HG03066 (cell line): ENCODE results near the gene MOAP1.
A peak's percentile ranks its signal among the peaks of the same experiment; 100 is the strongest.
"Not testable (repeated sequence)": the region's sequence is repeated elsewhere in the genome, so short reads cannot be mapped to it uniquely, and the experiment has no call there.

Experiments used
- ATAC-seq: cut with Tn5 transposase; IDR thresholded peaks from one replicate; pipeline ENCODE4 v1.9.1; 2021; ENCODE audit warnings: low read depth; ENCODE audit not compliant: unreplicated experiment

Gene MOAP1, protein sequence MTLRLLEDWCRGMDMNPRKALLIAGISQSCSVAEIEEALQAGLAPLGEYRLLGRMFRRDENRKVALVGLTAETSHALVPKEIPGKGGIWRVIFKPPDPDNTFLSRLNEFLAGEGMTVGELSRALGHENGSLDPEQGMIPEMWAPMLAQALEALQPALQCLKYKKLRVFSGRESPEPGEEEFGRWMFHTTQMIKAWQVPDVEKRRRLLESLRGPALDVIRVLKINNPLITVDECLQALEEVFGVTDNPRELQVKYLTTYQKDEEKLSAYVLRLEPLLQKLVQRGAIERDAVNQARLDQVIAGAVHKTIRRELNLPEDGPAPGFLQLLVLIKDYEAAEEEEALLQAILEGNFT

DNA sequence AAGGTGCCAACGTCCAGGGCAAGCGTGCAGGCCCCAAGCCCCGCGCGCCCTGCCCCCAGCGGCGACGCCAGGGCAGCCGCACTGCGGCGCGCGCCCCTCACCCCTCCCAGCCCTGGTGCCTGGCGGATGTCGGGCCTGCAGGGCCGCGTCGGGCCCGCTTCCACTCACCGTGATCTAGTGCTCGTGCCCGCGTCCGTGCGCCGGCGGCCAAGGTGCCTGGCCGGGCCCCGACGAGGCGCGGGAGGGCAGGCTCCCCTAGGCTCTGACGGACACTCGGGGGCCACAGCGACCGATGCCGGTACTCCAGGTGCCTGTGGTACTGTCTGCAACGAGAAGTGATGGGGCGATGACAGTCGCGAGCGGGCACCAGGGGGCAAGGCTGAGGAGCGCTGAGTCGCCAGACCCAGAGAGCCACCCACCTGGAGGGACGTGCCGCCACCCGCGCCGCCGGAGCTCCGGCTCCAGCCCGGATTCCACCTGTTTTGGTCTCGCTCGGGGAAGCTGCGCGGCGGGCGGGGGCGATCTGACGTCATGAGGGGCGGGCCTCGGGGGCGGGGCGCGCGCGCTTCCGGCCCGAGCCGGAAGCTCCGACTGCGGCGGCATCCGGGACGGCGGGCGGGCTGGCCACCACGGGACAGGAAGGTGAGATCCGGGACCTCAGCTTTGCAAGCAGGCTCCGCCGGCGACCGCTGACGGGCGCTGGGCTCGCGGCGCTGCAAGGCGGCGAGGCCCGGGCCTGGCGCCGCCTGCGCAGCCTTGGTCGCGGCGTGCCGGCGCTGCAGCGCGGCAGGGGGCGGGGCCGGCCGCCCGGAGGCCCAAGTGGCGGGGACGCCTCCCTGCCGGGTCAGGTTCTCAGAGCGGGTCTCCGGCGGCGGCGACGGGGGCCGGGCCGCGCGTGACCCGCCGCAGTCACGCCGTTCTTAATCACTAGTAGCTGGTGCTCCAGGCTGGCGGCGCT is at the start of gene MOAP1, which contains the start of gene LYSET:
Gene MOAP1 (minus strand): TSS at position 507 of the 958 bp plus-strand sequence. CDS start 655 bp downstream, outside the sequence.
Gene LYSET (plus strand): TSS at position 927 of the 958 bp plus-strand sequence. CDS start 89 bp downstream, outside the sequence.
- peak; percentile 85 for ATAC-seq

DNA sequence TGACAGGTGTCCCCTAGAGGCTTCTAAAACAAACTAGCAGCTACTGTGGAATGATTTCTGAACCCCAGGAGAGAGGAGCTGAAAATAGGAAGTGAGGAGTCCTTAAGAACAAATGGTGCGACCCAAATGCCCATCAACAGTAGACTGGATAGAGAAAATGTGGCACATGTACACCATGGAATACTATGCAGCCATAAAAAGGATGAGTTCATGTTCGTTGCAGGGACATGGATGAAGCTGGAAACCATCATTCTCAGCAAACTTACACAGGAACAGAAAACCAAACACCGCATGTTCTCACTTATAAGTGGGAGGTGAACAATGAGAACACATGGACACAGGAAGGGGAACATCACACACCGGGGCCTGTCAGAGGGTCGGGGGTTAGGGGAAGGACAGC is 48.4 kb upstream of the MOAP1 start:
- not testable (repeated sequence) for ATAC-seq

DNA sequence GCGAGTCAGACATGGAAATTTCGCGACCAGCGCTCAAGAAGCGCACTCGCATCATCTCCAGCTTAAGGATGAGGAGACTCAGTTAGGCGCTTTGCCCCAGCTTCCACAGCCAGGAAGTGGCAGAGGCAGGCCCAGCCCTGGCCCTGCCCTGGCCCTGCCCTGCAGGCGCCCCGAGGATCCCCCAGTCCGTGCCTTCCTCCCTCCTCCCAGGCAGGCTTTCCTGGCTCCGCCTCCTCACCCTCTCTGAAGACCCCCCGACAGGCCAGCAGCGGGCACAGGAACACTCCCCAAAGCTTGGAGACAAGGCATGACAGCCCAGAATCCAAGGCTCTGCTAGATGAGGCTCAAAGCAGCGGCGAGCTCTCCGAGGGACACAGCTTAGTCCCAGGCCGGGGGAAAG is 47.5 kb upstream of the MOAP1 start:
- no peak for ATAC-seq

DNA sequence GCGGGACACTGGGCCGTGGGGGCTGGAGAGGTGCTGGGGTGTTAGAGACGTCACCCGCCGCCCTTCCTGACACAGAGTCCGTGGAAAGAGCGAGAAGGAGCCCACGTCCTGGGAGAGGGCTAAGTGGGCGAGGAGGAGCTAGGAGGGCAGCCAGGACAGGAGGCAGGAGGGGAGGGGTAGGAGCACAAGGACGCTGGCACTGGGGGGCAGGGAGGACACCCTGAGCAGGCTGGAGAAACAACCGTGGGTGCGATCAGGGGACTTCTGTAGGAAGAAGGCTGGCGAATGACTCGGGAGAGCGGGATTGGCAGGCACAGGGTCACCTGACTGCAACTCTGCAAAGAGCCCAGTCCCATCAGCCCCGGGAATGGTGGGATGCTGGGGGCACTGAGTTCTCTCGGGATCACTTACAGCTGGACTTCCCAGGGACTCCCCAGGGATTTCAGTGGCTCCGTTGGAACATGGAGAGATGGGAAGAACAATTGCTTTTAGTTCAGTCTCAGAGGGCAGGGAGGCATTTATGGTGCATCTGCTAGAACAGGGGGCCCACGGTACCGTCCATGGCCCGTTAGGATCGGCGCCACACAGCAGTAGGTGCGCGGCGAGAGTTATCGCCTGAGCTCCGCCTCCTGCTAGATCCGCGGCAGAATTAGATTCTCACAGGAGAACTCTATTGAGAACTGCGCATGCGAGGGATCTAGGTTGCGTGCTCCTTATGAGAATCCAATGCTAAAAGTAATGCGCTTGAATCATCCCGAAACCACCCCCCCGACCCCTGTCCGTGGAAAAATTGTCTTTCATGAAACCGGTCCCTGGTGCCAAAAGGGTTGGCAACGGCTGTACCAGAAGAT is 46.7 kb upstream of the MOAP1 start:
- ATAC-seq = no peak

DNA sequence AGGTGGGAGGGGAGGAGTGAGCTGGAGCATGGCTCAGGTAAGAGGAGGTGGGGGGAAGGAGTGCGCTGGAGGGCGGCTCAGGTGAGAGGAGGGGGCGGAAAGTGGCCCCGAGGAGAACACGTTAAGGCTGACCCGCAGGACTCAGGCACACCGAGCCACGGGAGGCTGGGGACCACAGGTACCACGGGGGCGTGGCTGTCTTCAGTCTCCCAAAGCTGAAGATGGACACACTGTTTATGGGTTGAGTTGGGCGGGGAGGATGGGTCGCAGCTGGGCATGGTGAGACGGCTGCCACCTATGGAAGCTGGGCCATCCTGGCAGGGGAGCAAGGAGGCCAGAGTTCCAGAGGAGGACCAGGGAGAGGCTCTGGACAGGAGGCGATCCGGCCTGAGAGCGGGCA is 45.8 kb upstream of the MOAP1 start:
- ATAC-seq = no peak

DNA sequence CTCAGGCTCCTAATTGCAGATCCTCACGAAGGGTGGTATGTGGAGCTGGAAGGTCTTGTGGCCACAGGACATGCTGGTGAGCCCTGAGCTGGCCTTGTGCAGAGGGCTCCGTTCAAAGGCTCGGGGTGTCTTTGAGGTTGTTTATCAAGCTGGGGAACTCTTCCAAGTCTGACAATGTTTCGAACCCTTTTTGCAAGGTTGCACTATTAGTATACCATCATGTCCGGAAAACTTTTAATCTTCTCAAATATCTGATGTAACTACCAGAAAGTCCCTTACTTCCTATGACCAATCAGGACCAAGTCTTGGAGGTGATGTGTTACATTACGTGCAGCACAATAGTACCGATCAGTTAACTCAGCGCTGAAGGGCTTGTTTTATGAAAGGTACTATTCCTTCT is 43.9 kb upstream of the MOAP1 start:
- ATAC-seq = no peak

DNA sequence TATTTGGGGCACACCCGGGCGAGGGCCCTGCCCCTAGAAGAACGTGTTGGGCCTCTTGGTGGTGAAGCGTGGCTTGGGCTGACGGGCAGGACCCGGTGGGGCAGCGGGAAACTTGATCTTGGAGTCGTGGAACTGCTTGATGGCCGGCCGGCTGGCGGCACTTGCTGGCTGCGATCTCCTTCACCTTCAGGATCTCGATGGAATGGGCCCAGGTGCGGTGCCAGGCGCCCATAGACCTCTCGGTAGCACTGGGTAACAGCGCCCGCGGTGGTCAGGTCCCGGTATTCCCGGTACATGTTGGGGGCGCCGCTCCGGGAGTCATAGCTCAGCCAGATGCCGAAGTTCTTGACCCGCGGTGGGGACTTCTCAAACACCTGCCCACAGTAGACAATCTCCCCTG is 38.9 kb upstream of the MOAP1 start:
- no peak for ATAC-seq

DNA sequence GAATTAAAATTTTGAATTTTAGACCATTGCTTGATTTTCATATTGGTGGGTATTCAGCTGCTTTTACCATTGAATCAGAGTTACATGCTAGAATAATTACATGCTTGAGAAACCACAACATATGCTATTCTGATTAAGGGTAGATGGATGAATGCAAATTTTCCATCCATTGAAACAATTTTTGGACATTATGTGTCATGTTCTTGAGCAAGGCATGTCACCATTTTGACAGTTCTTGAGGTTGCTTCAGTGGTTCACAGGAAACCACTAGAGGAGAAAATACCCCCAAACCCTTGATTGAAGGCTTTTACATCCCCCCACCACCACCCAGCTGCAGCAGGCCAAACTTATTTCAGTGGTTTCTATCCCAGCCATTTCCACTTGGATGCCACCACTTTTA is 35.8 kb upstream of the MOAP1 start:
- ATAC-seq = no peak

DNA sequence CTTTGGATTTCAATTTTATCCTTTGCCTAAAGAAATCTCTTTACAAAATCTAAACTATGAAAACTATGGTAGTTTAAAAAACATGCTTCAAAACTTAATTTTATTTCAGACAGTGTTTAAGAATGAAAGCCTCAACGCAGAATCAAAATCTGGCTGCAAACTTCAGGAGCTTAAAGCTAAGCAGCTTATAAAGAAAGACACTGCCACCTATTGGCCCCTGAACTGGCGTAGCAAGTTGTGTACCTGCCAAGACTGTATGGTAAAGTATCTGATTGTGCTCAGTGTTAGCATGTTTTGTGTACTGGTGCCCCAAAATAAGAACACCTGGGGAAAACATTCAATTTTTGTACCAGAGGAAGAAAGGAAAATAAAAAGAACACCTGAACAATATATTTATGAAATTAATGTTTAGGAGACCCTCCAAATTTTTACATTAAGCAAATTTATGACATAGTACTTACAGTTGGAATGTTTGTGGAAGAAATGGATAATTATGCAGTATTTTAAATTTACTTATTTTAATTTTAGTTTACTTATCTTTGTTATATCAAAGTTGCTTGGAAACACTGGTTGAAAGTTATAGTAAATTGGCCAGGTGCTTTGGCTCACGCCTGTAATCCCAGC is 34.5 kb upstream of the MOAP1 start:
- ATAC-seq = peak; percentile 82

DNA sequence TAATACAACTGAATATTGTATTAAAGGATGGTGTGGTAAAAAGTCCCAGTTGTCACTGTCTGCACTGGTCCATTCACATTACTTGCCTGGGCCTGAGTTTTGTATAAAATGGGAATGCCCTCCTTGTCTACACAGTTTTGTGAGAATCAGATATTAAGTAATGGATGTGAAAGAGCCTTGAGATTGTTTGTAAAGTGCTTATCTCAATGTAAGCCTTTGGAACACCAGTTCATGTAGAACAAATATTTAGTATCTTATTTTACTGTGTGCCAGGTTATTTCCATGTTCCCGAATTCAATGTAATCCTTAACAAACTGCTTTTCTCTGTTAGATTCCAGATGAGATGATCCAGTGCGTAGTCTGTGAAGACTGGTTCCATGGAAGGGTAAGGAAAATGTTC is 29.9 kb upstream of the MOAP1 start:
- ATAC-seq = no peak

DNA sequence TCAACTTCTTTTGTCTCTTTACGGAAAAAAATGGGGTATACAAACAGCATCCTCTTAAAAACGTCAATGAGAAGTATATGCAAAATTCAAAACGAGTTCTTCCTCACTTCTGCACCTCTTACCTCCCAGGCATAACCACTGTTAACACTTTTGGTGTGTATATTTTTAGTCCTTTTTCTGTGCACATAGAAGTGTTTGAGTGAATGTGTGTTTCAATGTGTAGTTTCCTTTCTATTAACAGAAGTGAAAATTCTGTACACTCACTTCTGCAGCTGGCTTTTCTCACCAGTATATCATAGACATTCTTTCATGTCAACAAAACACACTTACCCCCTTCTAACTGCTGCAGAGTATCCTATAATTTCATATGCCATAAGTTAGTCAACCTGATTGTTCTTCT is 27.7 kb upstream of the MOAP1 start:
- peak; percentile 83 for ATAC-seq

DNA sequence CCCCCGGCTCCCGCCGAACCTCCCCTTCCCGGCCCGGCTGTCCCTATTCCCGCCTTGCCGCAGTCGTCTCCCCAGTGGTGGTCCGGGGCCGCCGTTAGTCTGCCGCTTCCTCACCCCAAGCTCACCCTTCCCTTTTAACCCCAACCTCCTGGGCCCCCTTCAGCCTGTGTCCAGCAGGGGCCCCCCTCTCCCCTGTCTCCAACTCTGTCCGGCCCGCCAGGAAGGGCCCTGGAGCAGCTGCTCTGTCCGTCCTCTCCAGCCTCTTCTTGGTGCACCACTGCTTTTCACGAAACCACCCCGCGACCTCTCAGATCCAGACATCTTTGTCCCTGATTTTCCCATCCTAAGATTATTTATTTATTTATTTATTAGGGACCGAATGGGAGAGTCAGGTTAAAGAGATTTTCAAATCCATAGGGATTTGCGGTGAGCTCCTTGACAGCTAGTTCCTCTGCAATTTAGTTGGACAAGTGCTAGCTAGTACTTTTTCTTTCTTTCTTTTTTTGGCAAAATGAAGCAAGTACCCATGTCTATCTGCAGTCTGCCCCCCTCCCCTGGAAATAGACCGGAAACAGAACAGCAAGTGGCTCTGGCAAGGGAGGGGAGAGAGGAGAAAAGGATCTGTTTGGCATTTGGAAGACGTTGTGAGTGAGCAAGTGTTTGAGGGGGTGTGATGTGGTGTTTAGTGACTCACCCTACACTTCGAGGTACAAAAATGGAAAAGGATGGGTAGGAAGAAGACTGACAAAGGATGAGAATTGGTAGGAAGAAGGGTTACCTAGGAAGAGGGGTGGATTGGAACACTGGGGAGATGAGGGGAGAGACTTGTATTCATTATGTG is 23.0 kb upstream of the MOAP1 start:
- ATAC-seq = peak; percentile 38

DNA sequence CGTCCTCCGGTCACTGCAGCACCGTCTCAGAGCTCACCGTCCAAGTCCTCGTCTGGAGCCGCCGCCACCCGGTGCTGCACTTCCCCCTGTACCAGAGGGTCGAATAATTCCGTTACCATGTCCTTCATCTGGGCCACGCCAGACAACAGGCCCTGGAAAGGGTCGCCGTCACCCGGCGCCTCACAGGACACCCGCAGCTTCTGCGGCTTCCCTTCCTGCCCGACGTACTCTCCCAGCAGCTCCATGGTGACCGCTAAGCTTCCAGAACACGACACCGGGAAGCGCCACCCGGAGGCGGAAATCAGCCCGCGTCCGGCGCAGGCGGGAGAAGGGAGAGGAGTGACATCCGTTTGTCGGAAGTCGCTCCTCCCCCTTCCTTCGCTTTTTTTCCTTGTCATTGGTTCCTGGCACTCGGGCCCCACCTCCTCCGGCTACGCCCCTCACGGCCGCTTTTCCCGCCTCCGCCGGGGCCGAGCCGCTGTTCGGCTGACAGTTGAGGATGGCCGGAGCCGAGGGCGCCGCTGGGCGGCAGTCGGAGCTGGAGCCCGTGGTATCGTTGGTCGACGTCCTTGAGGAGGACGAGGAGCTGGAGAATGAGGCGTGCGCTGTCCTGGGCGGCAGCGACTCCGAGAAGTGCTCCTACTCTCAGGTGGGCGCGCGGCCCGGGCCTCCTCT is 22.2 kb upstream of the MOAP1 start, which contains the start of the genes GON7 and UBR7:
Gene GON7 (minus strand): TSS at position 273 of the 675 bp plus-strand sequence. CDS start 28 bp downstream, at position 245.
Gene UBR7 (plus strand): TSS at position 464 of the 675 bp plus-strand sequence. CDS start 36 bp downstream, at position 500.
- peak; percentile 87 for ATAC-seq

DNA sequence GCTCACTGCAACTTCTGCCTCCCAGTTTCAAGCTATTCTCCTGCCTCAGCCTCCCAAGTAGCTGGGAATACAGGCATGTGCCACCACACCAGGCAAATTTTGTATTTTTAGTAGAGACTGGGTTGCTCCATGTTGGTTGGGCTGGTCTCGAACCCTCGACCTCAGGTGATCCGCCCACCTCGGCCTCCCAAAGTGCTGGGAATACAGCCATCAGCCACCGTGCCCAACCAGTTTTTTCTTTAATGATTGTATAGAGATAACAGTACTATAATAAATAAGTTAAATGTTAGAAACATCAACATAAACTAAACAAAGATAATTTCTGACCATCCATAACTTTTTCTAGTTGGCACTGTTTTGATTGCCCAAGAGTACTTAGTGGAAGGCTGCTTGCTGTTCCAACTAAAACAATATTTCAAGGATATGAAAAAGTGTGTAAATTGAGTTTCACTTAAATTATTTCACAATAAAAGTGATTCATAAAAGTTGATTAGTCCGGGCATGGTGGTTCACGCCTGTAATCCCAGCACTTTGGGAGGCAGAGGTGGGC is 16.5 kb upstream of the MOAP1 start:
- ATAC-seq = no peak

DNA sequence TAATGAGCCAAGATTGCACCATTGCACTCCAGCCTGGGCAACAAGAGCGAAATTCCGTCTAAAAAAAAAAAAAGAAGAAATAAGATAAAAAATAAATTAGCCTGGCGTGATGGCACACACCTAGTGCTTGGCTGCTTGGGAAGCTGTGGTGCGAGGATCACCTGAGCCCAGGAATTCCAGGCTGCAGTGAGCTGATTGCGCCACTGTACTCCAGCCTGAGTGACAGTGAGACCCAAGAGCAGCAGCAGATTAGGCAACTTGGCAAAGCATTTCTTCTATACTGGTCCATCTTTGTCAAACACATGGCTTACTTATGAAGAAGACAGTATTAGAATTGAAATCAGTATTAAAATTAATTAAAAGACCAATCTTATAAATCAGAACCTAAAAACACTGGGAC is 15.9 kb upstream of the MOAP1 start:
- no peak for ATAC-seq

DNA sequence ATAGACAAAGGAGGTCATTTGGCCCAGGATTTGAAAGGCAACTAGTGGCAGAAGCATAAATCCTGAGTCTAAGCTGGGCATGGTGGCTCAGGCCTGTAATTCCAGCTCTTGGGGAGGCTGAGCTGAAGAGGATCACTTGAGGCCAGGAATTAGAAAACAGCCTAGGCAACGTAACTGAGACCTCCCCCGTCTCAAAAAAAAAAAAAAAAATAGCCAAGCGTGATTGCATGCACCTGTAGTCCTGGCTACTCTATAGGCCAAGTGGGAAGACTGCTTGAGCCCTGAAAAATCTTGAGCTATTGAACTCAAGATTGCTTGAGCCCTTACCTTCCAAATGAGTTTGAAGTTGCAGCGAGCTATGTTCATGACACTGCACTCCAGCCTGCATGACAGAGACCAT is 14.3 kb upstream of the MOAP1 start:
- no peak for ATAC-seq

DNA sequence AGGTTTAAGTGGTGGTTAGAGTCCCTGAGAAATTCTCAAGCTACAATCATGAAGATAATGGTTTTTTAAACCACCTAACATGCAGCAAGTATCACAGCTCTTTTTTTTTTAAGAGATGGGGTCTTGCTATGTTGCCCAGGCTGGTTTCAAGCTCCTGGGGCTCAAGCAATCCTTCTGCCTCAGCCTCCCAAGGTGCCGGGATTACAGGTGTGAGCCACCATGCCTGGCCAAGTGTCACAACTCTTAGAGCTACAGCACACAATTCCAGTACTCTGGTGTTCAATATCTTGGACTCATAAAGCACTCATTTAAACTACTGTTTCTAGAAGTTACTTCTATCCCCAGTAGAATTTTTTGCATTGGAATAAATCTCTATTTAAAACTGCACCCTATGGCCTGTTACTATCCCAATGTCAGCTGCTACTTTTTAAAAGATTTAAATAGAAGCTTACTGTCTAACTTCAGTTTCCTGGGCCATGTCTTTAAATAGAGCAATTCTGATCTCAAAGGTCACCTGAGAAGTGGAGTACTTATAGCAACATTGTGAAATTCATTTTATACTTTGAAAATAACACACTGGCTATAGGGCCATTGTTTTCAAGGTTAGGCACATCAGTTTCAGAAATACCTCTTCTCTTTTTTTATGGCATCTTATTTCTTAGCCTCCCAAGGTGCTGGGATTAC is 10.8 kb upstream of the MOAP1 start:
- no peak for ATAC-seq

DNA sequence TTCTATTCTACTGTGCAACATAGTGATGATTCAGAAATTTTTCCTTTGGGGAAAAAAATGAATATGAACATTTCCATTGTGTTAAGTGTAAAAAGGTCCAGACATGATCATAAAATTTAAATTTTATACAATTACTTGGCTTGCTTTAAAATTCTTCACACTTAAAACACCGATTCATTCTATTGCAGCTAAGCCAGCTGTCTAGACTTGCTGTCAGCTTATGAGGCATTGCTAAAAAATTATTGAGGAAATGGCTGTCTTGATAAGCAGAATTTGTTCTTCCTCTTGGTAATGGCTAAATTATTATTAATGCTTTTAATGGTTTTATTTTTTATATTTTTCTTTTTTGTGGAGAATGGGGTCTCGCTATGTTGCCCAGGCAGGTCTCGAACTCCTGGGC is 2.3 kb upstream of the MOAP1 start:
- ATAC-seq = no peak
